Measurements from ENCODE around the gene GPAM. TPM values are rescaled to one million over a fixed set of nuclear protein-coding genes. Genes with fewer than 3 reads are reported as not detected.

The GPAM gene
- total and polyA plus RNA-seq, 9 of the 15 experiments (the other 6 are each of a cell fraction or from before 2014, with no cell fraction given), result 3.5 to 7.5 (median 5.5) TPM

DNA sequence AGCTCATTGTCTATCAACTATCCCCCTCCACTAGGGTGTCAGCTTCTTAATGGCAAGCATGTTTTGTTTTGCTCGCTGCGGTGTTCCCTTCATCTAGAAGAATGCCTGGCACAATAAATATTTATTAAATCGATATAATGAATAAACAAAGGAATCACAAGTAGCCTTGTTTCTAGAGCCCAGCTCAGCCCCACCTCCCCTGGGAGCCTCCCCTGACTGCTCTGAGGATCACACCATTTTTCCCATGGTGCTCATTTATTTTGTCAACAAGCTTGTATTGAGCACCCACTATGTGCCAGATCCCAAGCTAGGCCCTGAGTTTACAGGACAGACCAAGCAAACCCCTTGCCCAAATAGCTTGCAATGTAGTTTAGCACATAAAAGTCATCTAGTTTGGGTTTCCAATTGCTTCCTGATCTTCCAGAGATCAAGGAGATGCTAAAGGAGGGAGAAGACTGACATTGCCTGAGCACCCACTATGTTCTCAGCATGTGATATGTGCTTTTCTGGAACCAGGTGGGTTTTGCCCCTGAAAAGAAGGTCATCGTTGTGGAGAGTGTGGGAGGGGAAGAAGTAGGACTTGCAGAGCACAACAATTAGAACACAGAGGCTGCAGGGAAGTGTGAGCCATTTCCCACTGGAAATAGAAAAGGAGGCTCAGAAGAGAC, 42.3 kb upstream of the GPAM start:
- ATAC-seq (no peak), DNase-seq (ENCODE audit: extremely low read depth in 1 of 4, low spot score in 3 of 4) (no peak), FAIRE-seq (no peak)
- no peak overlapping the region for H3K4me3 ChIP-seq
- CTCF ChIA-PET (ENCODE audit: low intra/inter-chr PET ratio), result no interaction called here
- TF ChIP-seq SRF (CRISPR knock-in tag; IDR thresholded peaks at IDR 0.05) (no peak), TGIF2 (CRISPR knock-in tag; IDR thresholded peaks at IDR 0.05) (no peak)
- TF ChIP-seq, protein P1, sequence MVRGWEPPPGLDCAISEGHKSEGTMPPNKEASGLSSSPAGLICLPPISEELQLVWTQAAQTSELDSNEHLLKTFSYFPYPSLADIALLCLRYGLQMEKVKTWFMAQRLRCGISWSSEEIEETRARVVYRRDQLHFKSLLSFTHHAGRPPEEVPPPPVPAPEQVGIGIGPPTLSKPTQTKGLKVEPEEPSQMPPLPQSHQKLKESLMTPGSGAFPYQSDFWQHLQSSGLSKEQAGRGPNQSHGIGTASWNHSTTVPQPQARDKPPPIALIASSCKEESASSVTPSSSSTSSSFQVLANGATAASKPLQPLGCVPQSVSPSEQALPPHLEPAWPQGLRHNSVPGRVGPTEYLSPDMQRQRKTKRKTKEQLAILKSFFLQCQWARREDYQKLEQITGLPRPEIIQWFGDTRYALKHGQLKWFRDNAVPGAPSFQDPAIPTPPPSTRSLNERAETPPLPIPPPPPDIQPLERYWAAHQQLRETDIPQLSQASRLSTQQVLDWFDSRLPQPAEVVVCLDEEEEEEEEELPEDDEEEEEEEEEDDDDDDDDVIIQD (CRISPR knock-in tag; IDR thresholded peaks at IDR 0.05), result no peak
- H3K9ac ChIP-seq (ENCODE audit: insufficient read depth in 1 of 2, low read depth in 2 of 2, low read length in 2 of 2), result no peak overlapping the region
- intact Hi-C loops (cut with micrococcal nuclease) (no loop called here), in situ Hi-C loops (cut with MboI) (no loop called here)
- H2AFZ ChIP-seq (ENCODE audit: low read depth, low read length), result no peak overlapping the region
- H3K27ac ChIP-seq (ENCODE audit: extremely low read depth, low read depth, low read length), result no peak overlapping the region
- no peaks in the 10 kb centered on the region for H3K36me3 ChIP-seq (ENCODE audit: control insufficient read depth, insufficient read depth, low read length)
- no TSS peak for BruUV-seq (replicated peaks)
- no peak overlapping the region for H3K4me2 ChIP-seq (ENCODE audit: insufficient read depth, low read length)
- H3K4me1 ChIP-seq (replicated peaks in 1 of 2; ENCODE audit: control insufficient read depth in 2 of 2, insufficient read depth in 2 of 2, low read length in 2 of 2), result no peaks in the 10 kb centered on the region
- H4K20me1 ChIP-seq (replicated peaks; ENCODE audit: control insufficient read depth, insufficient read depth, low read length), result no peaks in the 10 kb centered on the region
- no peaks in the 10 kb centered on the region for H3K9me3 ChIP-seq (replicated peaks; ENCODE audit: control insufficient read depth, insufficient read depth, low read depth, low read length)
- WGBS (ENCODE audit: insufficient coverage, low coverage, missing lambda C conversion rate), result 2% methylated on average over 4 of the region's 4 CpGs
- POLR2A ChIA-PET, result interaction anchor here (0.6 to 0.8 kb wide), 2 partner anchors 16 to 23 kb away, joined by 3 read pairs; no protein-coding TSS in a partner anchor
- no peaks in the 10 kb centered on the region for H3K79me2 ChIP-seq (ENCODE audit: control insufficient read depth, insufficient read depth, low read length)
- H3K9me1 ChIP-seq (ENCODE audit: control insufficient read depth, insufficient read depth, low read length), result no peaks in the 10 kb centered on the region
- no peaks in the 10 kb centered on the region for H3K27me3 ChIP-seq (ENCODE audit: control insufficient read depth in 2 of 2, insufficient read depth in 2 of 2, low read length in 2 of 2)

Measured in K562 (cell line).